NCI-H446 treated with DMSO at 0.1 percent for 48 hours (cell line): ENCODE results near the gene ROBO2.

Experiments
- DNase-seq: peaks from one replicate; lab custom pipeline; 2025; lab: John Stamatoyannopoulos, UW

The ROBO2 gene

GRCh38 chr3:77586216-77586615 lies 546.3 kb downstream of the ROBO2 start:
- DNase-seq = no peak

GRCh38 chr3:77588863-77589262 lies 549.0 kb downstream of the ROBO2 start:
- no peak for DNase-seq

GRCh38 chr3:77590191-77590590 lies 550.3 kb downstream of the ROBO2 start:
- DNase-seq = no peak

GRCh38 chr3:77595371-77595870 lies 555.5 kb downstream of the ROBO2 start:
- no peak for DNase-seq

- no peak for DNase-seq
Measured at GRCh38 chr3:77599948-77600347, 560.0 kb downstream of the ROBO2 start.

- no peak for DNase-seq
Measured at GRCh38 chr3:77601823-77602415, 562.0 kb downstream of the ROBO2 start.

GRCh38 chr3:77602722-77603121 lies 562.8 kb downstream of the ROBO2 start:
- DNase-seq = no peak

- DNase-seq = no peak
Measured at GRCh38 chr3:77605308-77605707, 565.4 kb downstream of the ROBO2 start.

GRCh38 chr3:77605865-77606264 lies 566.0 kb downstream of the ROBO2 start:
- no peak for DNase-seq

GRCh38 chr3:77606372-77606771 lies 566.5 kb downstream of the ROBO2 start:
- no peak for DNase-seq

GRCh38 chr3:77618686-77619085 lies 578.8 kb downstream of the ROBO2 start:
- no peak for DNase-seq

- DNase-seq = no peak
Measured at GRCh38 chr3:77620009-77620408, 580.1 kb downstream of the ROBO2 start.

- no peak for DNase-seq
Measured at GRCh38 chr3:77623500-77623899, 583.6 kb downstream of the ROBO2 start.

- no peak for DNase-seq
Measured at GRCh38 chr3:77626157-77626556, 586.3 kb downstream of the ROBO2 start.

- no peak for DNase-seq
Measured at GRCh38 chr3:77648214-77648613, 608.3 kb downstream of the ROBO2 start.

GRCh38 chr3:77648664-77649063 lies 608.8 kb downstream of the ROBO2 start:
- DNase-seq = no peak

- DNase-seq = no peak
Measured at GRCh38 chr3:77652624-77653023, 612.7 kb downstream of the ROBO2 start.

- no peak for DNase-seq
Measured at GRCh38 chr3:77655396-77655795, 615.5 kb downstream of the ROBO2 start.

- no peak for DNase-seq
Measured at GRCh38 chr3:77660718-77661117, 620.8 kb downstream of the ROBO2 start.

GRCh38 chr3:77667901-77668300 lies 628.0 kb downstream of the ROBO2 start:
- no peak for DNase-seq

- DNase-seq = no peak
Measured at GRCh38 chr3:77668376-77668775, 628.5 kb downstream of the ROBO2 start.

- no peak for DNase-seq
Measured at GRCh38 chr3:77672016-77672415, 632.1 kb downstream of the ROBO2 start.

GRCh38 chr3:77682162-77682561 lies 642.3 kb downstream of the ROBO2 start:
- DNase-seq = no peak

- DNase-seq = no peak
Measured at GRCh38 chr3:77684115-77684514, 644.2 kb downstream of the ROBO2 start.
